HFFc6 (cell line): ENCODE data around the gene OR2A42. TPM values are rescaled to one million over a fixed set of nuclear protein-coding genes. Genes with fewer than 3 reads are reported as not detected.
"Not testable (repeated sequence)": the region's sequence is repeated elsewhere in the genome, so short reads cannot be mapped to it uniquely, and the experiment has no call there.

ENCODE experiments used
- DNase-seq: peaks from one replicate; pipeline ENCODE4 v3.0.0-alpha.2; 2018
- H3K27ac Mint-ChIP-seq: 2 replicates; pipeline ENCODE4 v1.8.0; 2020; ENCODE audit warnings: mild to moderate bottlenecking, mixed read lengths
- H3K27me3 Mint-ChIP-seq: 2 replicates; pipeline ENCODE4 v1.8.0; 2021; ENCODE audit warnings: mild to moderate bottlenecking, moderate library complexity, mixed read lengths; ENCODE audit not compliant: insufficient read depth
- H3K36me3 Mint-ChIP-seq: 2 replicates; pipeline ENCODE4 v1.8.0; 2021; ENCODE audit warnings: low read depth, mixed read lengths
- H3K4me1 Mint-ChIP-seq: 2 replicates; pipeline ENCODE4 v1.8.0; 2020; ENCODE audit warnings: low read depth, mixed read lengths
- H3K4me3 Mint-ChIP-seq: 2 replicates; pipeline ENCODE4 v1.8.0; 2020; ENCODE audit warnings: mild to moderate bottlenecking, moderate library complexity, mixed read lengths
- H3K9me3 Mint-ChIP-seq: 2 replicates; pipeline ENCODE4 v1.8.0; 2020; ENCODE audit warnings: mild to moderate bottlenecking, mixed read lengths
- total RNA-seq, 6 experiments: library from RNA; stranded (reverse); fragmentation: NEBNext Ultra II Directional; extraction: Animal tissue kit (Norgen Biotek cat#: 25700); gene quantifications; 2 replicates in 1 of 6; 3 replicates in 5 of 6; pipeline ENCODE4 v1.2.3, GENCODE V29; 2021

The OR2A42 gene
- total RNA-seq, 6 experiments from 2014 or later = not detected

DNA sequence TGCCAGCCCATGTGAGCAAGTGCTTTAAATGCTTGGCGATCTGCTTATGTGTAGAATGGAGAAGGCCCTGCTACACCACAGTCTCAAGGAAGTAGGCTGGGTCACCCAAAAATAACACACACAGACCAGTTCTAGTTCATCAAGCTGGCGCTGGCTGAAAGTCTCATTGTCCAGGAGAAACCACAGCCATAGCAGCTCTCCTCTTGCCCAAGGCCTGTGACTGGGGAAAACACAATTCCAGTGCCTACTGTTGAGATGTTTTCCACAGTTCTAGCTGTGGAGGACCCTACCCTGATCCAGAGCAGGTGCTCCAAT is 60.3 kb downstream of the OR2A42 start:
- not testable (repeated sequence) for H3K4me1 Mint-ChIP-seq, DNase-seq, H3K27ac Mint-ChIP-seq, H3K4me3 Mint-ChIP-seq, H3K36me3 Mint-ChIP-seq, H3K27me3 Mint-ChIP-seq
- H3K9me3 Mint-ChIP-seq = peaks cover 20% of the 10 kb centered on the region

DNA sequence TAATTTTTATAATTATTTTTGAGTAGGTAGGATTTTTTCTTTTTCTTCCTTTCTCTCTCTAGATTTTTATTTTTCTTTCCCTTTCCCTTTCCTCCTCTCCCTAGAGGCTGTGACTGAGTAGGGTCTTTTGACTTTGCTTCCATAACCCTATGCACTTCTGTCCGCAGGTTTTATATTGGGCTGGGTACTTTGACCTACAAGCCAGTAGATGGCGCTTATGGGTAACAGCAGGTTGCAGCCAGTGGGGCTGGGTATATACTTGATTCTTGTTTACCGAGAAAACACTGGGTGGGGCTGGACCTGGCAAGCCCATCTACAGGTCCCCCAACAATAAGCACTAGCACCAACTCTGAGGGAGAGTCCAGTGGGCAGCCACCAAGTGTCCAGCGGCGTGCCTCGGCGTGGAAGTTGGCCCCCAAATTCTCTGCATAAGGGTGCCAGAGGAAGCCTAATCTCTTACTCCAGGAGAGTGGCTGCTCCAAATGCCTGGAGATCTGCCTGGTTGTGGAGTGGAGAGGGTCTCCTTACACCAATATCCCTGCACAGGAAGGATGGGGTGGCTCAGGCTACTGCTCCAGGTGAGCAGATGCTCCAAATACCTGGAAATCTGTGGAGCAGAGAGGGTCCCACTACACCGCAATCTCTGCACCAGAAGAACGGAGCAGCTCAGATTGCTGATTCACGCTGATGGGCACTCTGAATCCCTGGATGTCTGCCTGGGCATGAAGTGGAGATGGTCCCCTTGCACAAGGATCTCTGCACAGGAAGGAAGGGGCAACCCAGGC is 60.8 kb downstream of the OR2A42 start:
- H3K4me1 Mint-ChIP-seq, DNase-seq, H3K36me3 Mint-ChIP-seq, H3K27me3 Mint-ChIP-seq, H3K27ac Mint-ChIP-seq, H3K4me3 Mint-ChIP-seq: not testable (repeated sequence)
- H3K9me3 Mint-ChIP-seq = peaks cover 22% of the 10 kb centered on the region

Other genes starting within 250 kb of the OR2A42 start
- not detected for gene OR6B1, start 239.3 kb downstream of the OR2A42 start, total RNA-seq
- not detected for gene OR2A5, start 190.7 kb downstream of the OR2A42 start, total RNA-seq
- not detected for gene OR2A25, start 169.8 kb downstream of the OR2A42 start, total RNA-seq
- gene OR2A12, start 153.3 kb downstream of the OR2A42 start, total RNA-seq = not detected
- not detected for gene OR2A2, start 130.0 kb downstream of the OR2A42 start, total RNA-seq
- not detected for gene OR2A14, start 116.4 kb downstream of the OR2A42 start, total RNA-seq
- not detected for gene CTAGE4, start 56.1 kb downstream of the OR2A42 start, total RNA-seq
- not detected for gene ARHGEF35, start 43.8 kb downstream of the OR2A42 start, total RNA-seq
- not detected for gene OR2A7, start 25.2 kb upstream of the OR2A42 start, total RNA-seq
- not detected for gene CTAGE8, start 29.7 kb upstream of the OR2A42 start, total RNA-seq
- gene OR2A1, start 72.8 kb upstream of the OR2A42 start, total RNA-seq = not detected
- not detected for gene ARHGEF5, start 115.8 kb upstream of the OR2A42 start, total RNA-seq
- gene NOBOX, start 164.1 kb upstream of the OR2A42 start, total RNA-seq = not detected